Stimulated activated CD4-positive, alpha-beta T cell treated with anti-CD3 and anti-CD28 coated beads, Interleukin-15, amount 100 ng/mL, for 48 hours (primary cell): ENCODE results near the gene FSTL4.
A peak's percentile ranks its signal among the peaks of the same experiment; 100 is the strongest.

Source experiments
- DNase-seq, 2 donors: peaks; one replicate each; pipeline ENCODE4 v3.0.0-alpha.2; 2020; ENCODE audit warnings: low read depth in 2 of 2

The FSTL4 gene

GRCh38 chr5:133294380-133294779 is 318.0 kb downstream of the FSTL4 start:
- DNase-seq, result no peak

GRCh38 chr5:133293960-133294359 is 318.4 kb downstream of the FSTL4 start:
- DNase-seq, result no peak

- DNase-seq, result no peak
Measured at GRCh38 chr5:133292300-133292699, 320.0 kb downstream of the FSTL4 start.

- no peak for DNase-seq
Measured at GRCh38 chr5:133291524-133291923, 320.8 kb downstream of the FSTL4 start.

- DNase-seq, result no peak
Measured at GRCh38 chr5:133290669-133291240, 321.6 kb downstream of the FSTL4 start.

- DNase-seq, result no peak
Measured at GRCh38 chr5:133289686-133290367, 322.5 kb downstream of the FSTL4 start.

GRCh38 chr5:133287500-133287899 is 324.8 kb downstream of the FSTL4 start:
- peak; percentile 7 to 32 for DNase-seq

GRCh38 chr5:133286483-133286882 is 325.9 kb downstream of the FSTL4 start:
- DNase-seq, result no peak

- no peak for DNase-seq
Measured at GRCh38 chr5:133285583-133286021, 326.7 kb downstream of the FSTL4 start.

GRCh38 chr5:133284306-133284705 is 328.0 kb downstream of the FSTL4 start:
- no peak for DNase-seq

GRCh38 chr5:133278317-133278716 is 334.0 kb downstream of the FSTL4 start:
- DNase-seq, result no peak

- no peak for DNase-seq
Measured at GRCh38 chr5:133277744-133278143, 334.6 kb downstream of the FSTL4 start.

GRCh38 chr5:133276171-133276570 is 336.2 kb downstream of the FSTL4 start:
- no peak for DNase-seq

GRCh38 chr5:133275631-133276030 is 336.7 kb downstream of the FSTL4 start:
- no peak for DNase-seq

GRCh38 chr5:133274597-133274935 is 337.8 kb downstream of the FSTL4 start:
- DNase-seq, result no peak

GRCh38 chr5:133273661-133274596 is 338.4 kb downstream of the FSTL4 start:
- no peak for DNase-seq

GRCh38 chr5:133272345-133272744 is 340.0 kb downstream of the FSTL4 start:
- no peak for DNase-seq

- DNase-seq, result no peak
Measured at GRCh38 chr5:133271606-133272005, 340.7 kb downstream of the FSTL4 start.

GRCh38 chr5:133269691-133270090 is 342.6 kb downstream of the FSTL4 start:
- no peak for DNase-seq

- no peak for DNase-seq
Measured at GRCh38 chr5:133267601-133268000, 344.7 kb downstream of the FSTL4 start.

GRCh38 chr5:133266966-133267365 is 345.4 kb downstream of the FSTL4 start:
- no peak for DNase-seq

- no peak for DNase-seq
Measured at GRCh38 chr5:133266527-133266878, 345.8 kb downstream of the FSTL4 start.
